Breast epithelium (tissue), 3 donors: Measurements from ENCODE around the gene GNG8.

ENCODE experiments used
- CTCF ChIP-seq, 3 donors: fragments of 450-650 bp; IDR thresholded peaks; one replicate each; pipeline ENCODE4 v1.5.1; 2016 to 2017; ENCODE audit warnings: antibody characterized with exemption in 3 of 3, mild to moderate bottlenecking in 3 of 3, moderate library complexity in 3 of 3
- POLR2A ChIP-seq: fragments of 450-650 bp; IDR thresholded peaks from one replicate; pipeline ENCODE4 v1.6.1; 2016; ENCODE audit warnings: antibody characterized with exemption, mild to moderate bottlenecking, moderate library complexity
- POLR2AphosphoS5 ChIP-seq, 3 donors: sonication (generic); formaldehyde crosslinking; IDR thresholded peaks; one replicate each; pipeline ENCODE4 v1.6.1; 2017; ENCODE audit warnings: antibody characterized with exemption in 3 of 3

- no peak for TF ChIP-seq CTCF (IDR thresholded peaks at IDR 0.05)
- no peak for TF ChIP-seq POLR2A
- TF ChIP-seq POLR2AphosphoS5 (IDR thresholded peaks at IDR 0.05), result no peak
These were observed 1.3 kb downstream of the GNG8 start for GRCh38 chr19:46634656-46635218.
